ENCODE results near the gene ATG7.

DNA sequence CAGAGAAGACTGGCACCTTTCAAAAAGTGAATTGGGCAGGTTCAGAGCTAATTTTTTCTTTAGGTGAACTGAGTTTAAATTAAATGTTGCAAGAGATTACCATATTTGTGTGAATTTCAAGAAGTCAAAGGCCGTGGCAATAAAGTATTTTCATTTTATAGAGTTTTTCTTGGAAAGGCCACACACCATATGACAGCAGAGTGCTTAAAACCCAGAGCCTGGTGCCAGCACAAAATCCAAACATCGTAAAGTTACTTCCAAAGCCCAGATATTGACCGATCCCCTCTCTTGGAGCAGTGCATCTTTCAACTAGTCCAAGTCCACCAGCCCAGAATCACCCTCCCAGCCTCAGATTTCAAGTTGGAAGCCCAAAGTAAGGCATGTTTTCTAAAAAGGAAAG lies 207.0 kb downstream of the ATG7 start:
- TF ChIP-seq, protein P1, sequence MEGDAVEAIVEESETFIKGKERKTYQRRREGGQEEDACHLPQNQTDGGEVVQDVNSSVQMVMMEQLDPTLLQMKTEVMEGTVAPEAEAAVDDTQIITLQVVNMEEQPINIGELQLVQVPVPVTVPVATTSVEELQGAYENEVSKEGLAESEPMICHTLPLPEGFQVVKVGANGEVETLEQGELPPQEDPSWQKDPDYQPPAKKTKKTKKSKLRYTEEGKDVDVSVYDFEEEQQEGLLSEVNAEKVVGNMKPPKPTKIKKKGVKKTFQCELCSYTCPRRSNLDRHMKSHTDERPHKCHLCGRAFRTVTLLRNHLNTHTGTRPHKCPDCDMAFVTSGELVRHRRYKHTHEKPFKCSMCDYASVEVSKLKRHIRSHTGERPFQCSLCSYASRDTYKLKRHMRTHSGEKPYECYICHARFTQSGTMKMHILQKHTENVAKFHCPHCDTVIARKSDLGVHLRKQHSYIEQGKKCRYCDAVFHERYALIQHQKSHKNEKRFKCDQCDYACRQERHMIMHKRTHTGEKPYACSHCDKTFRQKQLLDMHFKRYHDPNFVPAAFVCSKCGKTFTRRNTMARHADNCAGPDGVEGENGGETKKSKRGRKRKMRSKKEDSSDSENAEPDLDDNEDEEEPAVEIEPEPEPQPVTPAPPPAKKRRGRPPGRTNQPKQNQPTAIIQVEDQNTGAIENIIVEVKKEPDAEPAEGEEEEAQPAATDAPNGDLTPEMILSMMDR (IDR thresholded peaks at IDR 0.05; ENCODE audit: insufficient read depth, low read length), result no peak
- TF ChIP-seq, protein P2, sequence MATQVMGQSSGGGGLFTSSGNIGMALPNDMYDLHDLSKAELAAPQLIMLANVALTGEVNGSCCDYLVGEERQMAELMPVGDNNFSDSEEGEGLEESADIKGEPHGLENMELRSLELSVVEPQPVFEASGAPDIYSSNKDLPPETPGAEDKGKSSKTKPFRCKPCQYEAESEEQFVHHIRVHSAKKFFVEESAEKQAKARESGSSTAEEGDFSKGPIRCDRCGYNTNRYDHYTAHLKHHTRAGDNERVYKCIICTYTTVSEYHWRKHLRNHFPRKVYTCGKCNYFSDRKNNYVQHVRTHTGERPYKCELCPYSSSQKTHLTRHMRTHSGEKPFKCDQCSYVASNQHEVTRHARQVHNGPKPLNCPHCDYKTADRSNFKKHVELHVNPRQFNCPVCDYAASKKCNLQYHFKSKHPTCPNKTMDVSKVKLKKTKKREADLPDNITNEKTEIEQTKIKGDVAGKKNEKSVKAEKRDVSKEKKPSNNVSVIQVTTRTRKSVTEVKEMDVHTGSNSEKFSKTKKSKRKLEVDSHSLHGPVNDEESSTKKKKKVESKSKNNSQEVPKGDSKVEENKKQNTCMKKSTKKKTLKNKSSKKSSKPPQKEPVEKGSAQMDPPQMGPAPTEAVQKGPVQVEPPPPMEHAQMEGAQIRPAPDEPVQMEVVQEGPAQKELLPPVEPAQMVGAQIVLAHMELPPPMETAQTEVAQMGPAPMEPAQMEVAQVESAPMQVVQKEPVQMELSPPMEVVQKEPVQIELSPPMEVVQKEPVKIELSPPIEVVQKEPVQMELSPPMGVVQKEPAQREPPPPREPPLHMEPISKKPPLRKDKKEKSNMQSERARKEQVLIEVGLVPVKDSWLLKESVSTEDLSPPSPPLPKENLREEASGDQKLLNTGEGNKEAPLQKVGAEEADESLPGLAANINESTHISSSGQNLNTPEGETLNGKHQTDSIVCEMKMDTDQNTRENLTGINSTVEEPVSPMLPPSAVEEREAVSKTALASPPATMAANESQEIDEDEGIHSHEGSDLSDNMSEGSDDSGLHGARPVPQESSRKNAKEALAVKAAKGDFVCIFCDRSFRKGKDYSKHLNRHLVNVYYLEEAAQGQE (IDR thresholded peaks at IDR 0.05; ENCODE audit: insufficient replicate concordance, low read depth), result no peak
- no peak for TF ChIP-seq SPI1 (IDR thresholded peaks at IDR 0.05; ENCODE audit: borderline replicate concordance, low read depth)

Data from HL-60 (cell line).